Osteocyte (in vitro differentiated cells): Measurements from ENCODE around the gene LPCAT2. TPM values are rescaled to one million over a fixed set of nuclear protein-coding genes. Genes with fewer than 3 reads are reported as not detected.

ENCODE experiments used
- DNase-seq: peaks from one replicate; pipeline ENCODE4 v3.0.0; 2021; ENCODE audit warnings: mixed read lengths; ENCODE audit not compliant: unreplicated experiment; ENCODE audit errors: extremely low spot score
- H3K27ac Mint-ChIP-seq: one replicate; pipeline ENCODE4 v1.8.0; 2021; ENCODE audit warnings: mild to moderate bottlenecking, mixed read lengths; ENCODE audit not compliant: unreplicated experiment
- H3K27me3 Mint-ChIP-seq: one replicate; pipeline ENCODE4 v1.8.0; 2021; ENCODE audit warnings: mixed read lengths; ENCODE audit not compliant: unreplicated experiment
- H3K36me3 Mint-ChIP-seq: one replicate; pipeline ENCODE4 v1.8.0; 2021; ENCODE audit warnings: mixed read lengths; ENCODE audit not compliant: unreplicated experiment
- H3K4me1 Mint-ChIP-seq: one replicate; pipeline ENCODE4 v1.8.0; 2021; ENCODE audit warnings: mixed read lengths; ENCODE audit not compliant: unreplicated experiment
- H3K4me3 Mint-ChIP-seq: one replicate; pipeline ENCODE4 v1.8.0; 2021; ENCODE audit warnings: mild to moderate bottlenecking, moderate library complexity, mixed read lengths; ENCODE audit not compliant: unreplicated experiment
- H3K9me3 Mint-ChIP-seq: one replicate; pipeline ENCODE4 v1.8.0; 2021; ENCODE audit warnings: mixed read lengths; ENCODE audit not compliant: unreplicated experiment
- CTCF ChIP-seq: fragments of 200-600 bp; sonication (generic); IDR thresholded peaks from 2 replicates; pipeline ENCODE4 v1.5.0; 2021; ENCODE audit warnings: antibody characterized with exemption, mild to moderate bottlenecking, moderate library complexity
- total RNA-seq: library from RNA; stranded (reverse); gene quantifications from 2 replicates; pipeline ENCODE4 v1.2.1, GENCODE V29; 2021

The LPCAT2 gene
- total RNA-seq, 1 donor from 2014 or later: 9.6 TPM

GRCh38 chr16:55496509-55497145, 12.2 kb upstream of the LPCAT2 start:
- no peak overlapping the region for H3K27ac Mint-ChIP-seq
- H3K9me3 Mint-ChIP-seq: no peaks in the 10 kb centered on the region

GRCh38 chr16:55497558-55497957, 11.3 kb upstream of the LPCAT2 start:
- H3K4me3 Mint-ChIP-seq: no peak overlapping the region
- TF ChIP-seq CTCF: no peak
- no peaks in the 10 kb centered on the region for H3K27me3 Mint-ChIP-seq
- H3K27ac Mint-ChIP-seq: no peak overlapping the region
- peaks cover 42% of the 10 kb centered on the region for H3K36me3 Mint-ChIP-seq
- DNase-seq: no peak
- H3K9me3 Mint-ChIP-seq: no peaks in the 10 kb centered on the region
- peaks cover 55% of the 10 kb centered on the region for H3K4me1 Mint-ChIP-seq

More at GRCh38 chr16:55496509-55497145, 12.2 kb upstream of the LPCAT2 start:
- H3K4me3 Mint-ChIP-seq: no peak overlapping the region
- H3K4me1 Mint-ChIP-seq: peaks cover 45% of the 10 kb centered on the region
- peaks cover 46% of the 10 kb centered on the region for H3K36me3 Mint-ChIP-seq
- H3K27me3 Mint-ChIP-seq: no peaks in the 10 kb centered on the region
- DNase-seq: no peak
- TF ChIP-seq CTCF: no peak

DNA sequence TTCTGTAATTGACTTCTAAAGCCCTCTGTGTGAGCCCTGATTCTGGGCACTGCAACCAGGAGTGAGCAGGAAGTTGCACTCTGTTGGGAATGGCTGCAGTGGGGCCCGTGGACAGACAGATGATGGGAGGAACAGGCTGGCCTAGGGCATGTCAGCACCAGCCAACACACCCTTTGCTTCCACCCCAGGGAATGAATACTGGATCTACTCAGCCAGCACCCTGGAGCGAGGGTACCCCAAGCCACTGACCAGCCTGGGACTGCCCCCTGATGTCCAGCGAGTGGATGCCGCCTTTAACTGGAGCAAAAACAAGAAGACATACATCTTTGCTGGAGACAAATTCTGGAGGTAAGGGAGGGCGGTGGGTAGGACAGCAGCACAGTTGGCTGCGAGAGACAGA, 10.8 kb upstream of the LPCAT2 start:
- H3K27me3 Mint-ChIP-seq: no peaks in the 10 kb centered on the region
- H3K4me3 Mint-ChIP-seq: no peak overlapping the region
- H3K36me3 Mint-ChIP-seq: peaks cover 37% of the 10 kb centered on the region
- H3K27ac Mint-ChIP-seq: no peak overlapping the region
- peak; percentile 79 for DNase-seq
- H3K4me1 Mint-ChIP-seq: peaks cover 60% of the 10 kb centered on the region
- H3K9me3 Mint-ChIP-seq: no peaks in the 10 kb centered on the region
- no peak for TF ChIP-seq CTCF

DNA sequence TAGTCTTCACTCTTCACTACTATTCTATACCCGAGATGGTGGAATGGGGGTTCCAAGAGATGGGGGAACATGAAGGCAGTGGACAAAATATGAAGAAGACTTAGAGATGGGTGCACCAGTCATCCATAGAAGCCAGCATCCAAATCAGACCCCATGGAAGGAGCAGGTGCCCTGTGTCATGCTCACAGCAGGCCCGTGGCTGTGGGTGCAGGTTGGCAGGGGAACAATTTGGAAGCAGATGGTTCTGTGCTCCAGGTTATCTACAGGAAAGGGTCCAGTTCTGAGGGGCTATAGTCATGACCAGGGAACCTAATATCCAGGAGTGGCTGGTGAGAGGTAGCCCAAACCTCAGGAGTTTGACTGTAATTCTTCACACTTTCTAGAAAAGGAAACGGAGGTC, 9.6 kb upstream of the LPCAT2 start:
- H3K27me3 Mint-ChIP-seq: no peaks in the 10 kb centered on the region
- peak overlapping the region; percentile 92 for H3K27ac Mint-ChIP-seq
- peaks cover 71% of the 10 kb centered on the region for H3K4me1 Mint-ChIP-seq
- no peak for DNase-seq
- H3K9me3 Mint-ChIP-seq: no peaks in the 10 kb centered on the region
- no peak overlapping the region for H3K4me3 Mint-ChIP-seq
- TF ChIP-seq CTCF: no peak
- H3K36me3 Mint-ChIP-seq: peaks cover 34% of the 10 kb centered on the region

DNA sequence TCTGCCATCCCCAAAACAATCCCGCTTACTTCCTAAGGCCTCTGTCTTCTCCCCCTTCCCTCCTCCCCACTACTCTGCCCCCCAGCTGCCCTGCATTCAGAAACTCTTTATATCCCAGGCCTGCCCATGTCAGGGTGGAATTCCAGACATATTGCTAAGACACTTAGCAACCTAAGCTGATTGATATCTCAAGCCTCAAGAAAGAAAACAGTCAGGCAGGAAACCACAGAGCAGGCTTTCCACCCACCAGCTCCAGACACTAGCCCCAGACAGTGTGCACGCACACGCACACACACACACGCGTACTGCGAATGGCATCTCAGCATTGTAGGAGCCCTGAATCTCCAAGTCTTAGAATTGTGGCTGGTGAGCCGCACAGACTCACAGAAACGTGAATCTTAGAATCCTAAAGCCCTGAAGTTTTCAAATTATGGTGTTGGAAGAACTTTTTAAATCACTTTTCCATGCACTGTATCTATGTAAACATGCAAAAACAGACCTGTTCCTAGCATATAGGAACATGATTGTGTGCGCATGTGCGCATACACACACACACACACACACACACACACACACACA, 8.8 kb upstream of the LPCAT2 start:
- no peaks in the 10 kb centered on the region for H3K27me3 Mint-ChIP-seq
- peak; percentile 88 for DNase-seq
- no peak overlapping the region for H3K4me3 Mint-ChIP-seq
- H3K36me3 Mint-ChIP-seq: peaks cover 34% of the 10 kb centered on the region
- no peak for TF ChIP-seq CTCF
- H3K4me1 Mint-ChIP-seq: peaks cover 66% of the 10 kb centered on the region
- H3K27ac Mint-ChIP-seq: peak overlapping the region; percentile 92
- no peaks in the 10 kb centered on the region for H3K9me3 Mint-ChIP-seq
